ENCODE results near the gene FBXW9.
"Not testable (repeated sequence)": the region's sequence is repeated elsewhere in the genome, so short reads cannot be mapped to it uniquely, and the experiment has no call there.

DNA sequence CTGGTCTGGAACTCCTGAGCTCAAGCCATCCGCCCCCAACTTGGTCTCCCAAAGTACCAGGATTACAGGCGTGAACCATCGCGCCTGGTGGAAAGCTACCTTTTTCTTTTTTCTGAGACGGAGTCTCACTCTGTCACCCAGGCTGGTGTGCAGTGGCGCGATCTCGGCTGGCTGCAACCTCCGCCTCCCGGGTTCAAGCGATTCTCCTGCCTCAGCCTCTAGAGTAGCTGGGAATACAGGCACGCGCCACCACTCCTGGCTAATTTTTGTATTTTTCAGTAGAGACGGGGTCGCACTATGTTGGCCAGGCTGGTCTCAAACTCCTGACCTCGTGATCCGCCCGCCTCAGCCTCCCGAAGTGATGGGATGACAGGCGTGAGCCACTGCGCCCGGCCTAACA lies 994 bp upstream of the FBXW9 start:
- TF ChIP-seq POLR2A (IDR thresholded peaks at IDR 0.05), result not testable (repeated sequence)
- TF ChIP-seq, protein P1, sequence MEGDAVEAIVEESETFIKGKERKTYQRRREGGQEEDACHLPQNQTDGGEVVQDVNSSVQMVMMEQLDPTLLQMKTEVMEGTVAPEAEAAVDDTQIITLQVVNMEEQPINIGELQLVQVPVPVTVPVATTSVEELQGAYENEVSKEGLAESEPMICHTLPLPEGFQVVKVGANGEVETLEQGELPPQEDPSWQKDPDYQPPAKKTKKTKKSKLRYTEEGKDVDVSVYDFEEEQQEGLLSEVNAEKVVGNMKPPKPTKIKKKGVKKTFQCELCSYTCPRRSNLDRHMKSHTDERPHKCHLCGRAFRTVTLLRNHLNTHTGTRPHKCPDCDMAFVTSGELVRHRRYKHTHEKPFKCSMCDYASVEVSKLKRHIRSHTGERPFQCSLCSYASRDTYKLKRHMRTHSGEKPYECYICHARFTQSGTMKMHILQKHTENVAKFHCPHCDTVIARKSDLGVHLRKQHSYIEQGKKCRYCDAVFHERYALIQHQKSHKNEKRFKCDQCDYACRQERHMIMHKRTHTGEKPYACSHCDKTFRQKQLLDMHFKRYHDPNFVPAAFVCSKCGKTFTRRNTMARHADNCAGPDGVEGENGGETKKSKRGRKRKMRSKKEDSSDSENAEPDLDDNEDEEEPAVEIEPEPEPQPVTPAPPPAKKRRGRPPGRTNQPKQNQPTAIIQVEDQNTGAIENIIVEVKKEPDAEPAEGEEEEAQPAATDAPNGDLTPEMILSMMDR (IDR thresholded peaks at IDR 0.05), result not testable (repeated sequence)
